Uterus (tissue), 2 donors: ENCODE measurements around the gene CACNA1E.

ENCODE experiments used
- POLR2A ChIP-seq, 2 donors: fragments of 450-650 bp; IDR thresholded peaks; one replicate each; pipeline ENCODE4 v1.6.1; 2016; ENCODE audit warnings: antibody characterized with exemption in 2 of 2, mild to moderate bottlenecking in 1 of 2, moderate library complexity in 1 of 2
- TF ChIP-seq, protein P1 (sequence below), 4 experiments: fragments of 200-600 bp in 2 of 4; fragments of 450-650 bp in 2 of 4; sonication (generic) in 2 of 4; IDR thresholded peaks; one replicate each; pipeline ENCODE4 v1.5.1; 2016 to 2019; ENCODE audit warnings: antibody characterized with exemption in 4 of 4, mild to moderate bottlenecking in 2 of 4, moderate library complexity in 1 of 4

- TF ChIP-seq, protein P1, sequence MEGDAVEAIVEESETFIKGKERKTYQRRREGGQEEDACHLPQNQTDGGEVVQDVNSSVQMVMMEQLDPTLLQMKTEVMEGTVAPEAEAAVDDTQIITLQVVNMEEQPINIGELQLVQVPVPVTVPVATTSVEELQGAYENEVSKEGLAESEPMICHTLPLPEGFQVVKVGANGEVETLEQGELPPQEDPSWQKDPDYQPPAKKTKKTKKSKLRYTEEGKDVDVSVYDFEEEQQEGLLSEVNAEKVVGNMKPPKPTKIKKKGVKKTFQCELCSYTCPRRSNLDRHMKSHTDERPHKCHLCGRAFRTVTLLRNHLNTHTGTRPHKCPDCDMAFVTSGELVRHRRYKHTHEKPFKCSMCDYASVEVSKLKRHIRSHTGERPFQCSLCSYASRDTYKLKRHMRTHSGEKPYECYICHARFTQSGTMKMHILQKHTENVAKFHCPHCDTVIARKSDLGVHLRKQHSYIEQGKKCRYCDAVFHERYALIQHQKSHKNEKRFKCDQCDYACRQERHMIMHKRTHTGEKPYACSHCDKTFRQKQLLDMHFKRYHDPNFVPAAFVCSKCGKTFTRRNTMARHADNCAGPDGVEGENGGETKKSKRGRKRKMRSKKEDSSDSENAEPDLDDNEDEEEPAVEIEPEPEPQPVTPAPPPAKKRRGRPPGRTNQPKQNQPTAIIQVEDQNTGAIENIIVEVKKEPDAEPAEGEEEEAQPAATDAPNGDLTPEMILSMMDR (IDR thresholded peaks at IDR 0.05) = no peak
- no peak for TF ChIP-seq POLR2A (IDR thresholded peaks at IDR 0.05)
These were observed 30.5 kb downstream of the CACNA1E start for GRCh38 chr1:181513786-181514297.
